Activated CD8-positive, alpha-beta T cell treated with anti-CD3 and anti-CD28 coated beads for 36 hours (primary cell): ENCODE measurements around the gene PDCD11. TPM values are rescaled to one million over a fixed set of nuclear protein-coding genes. Genes with fewer than 3 reads are reported as not detected.

ENCODE experiments used
- ATAC-seq: fragments of 200-7000 bp; cut with Tn5 transposase; one replicate; pipeline ENCODE4 v1.10.0; 2021; ENCODE audit warnings: mild to moderate bottlenecking, moderate library complexity
- CTCF ChIA-PET: fragments of 350-600 bp; sonication (Branson Sonifier 250); formaldehyde crosslinking; loops from one replicate; lab custom pipeline; 2021; ENCODE audit warnings: antibody characterized with exemption; lab: Charles Lee
- POLR2A ChIA-PET: fragments of 350-600 bp; sonication (Branson Sonifier 250); formaldehyde crosslinking; loops from one replicate; lab custom pipeline; 2021; ENCODE audit warnings: antibody characterized with exemption; lab: Charles Lee
- DNase-seq: peaks from one replicate; pipeline ENCODE4 v3.0.0-alpha.2; 2020
- H3K27ac Mint-ChIP-seq: one replicate; pipeline ENCODE4 v1.8.0; 2021; ENCODE audit warnings: mild to moderate bottlenecking, mixed read lengths
- H3K27me3 Mint-ChIP-seq: one replicate; pipeline ENCODE4 v1.8.0; 2021; ENCODE audit warnings: mixed read lengths
- H3K36me3 Mint-ChIP-seq: one replicate; pipeline ENCODE4 v1.8.0; 2021; ENCODE audit warnings: low read depth, mixed read lengths
- H3K4me1 Mint-ChIP-seq: one replicate; pipeline ENCODE4 v1.8.0; 2021; ENCODE audit warnings: low read depth, mixed read lengths
- H3K4me3 Mint-ChIP-seq: one replicate; pipeline ENCODE4 v1.8.0; 2021; ENCODE audit warnings: mild to moderate bottlenecking, moderate library complexity, mixed read lengths
- H3K9me3 Mint-ChIP-seq: one replicate; pipeline ENCODE4 v1.8.0; 2021; ENCODE audit warnings: mixed read lengths
- intact Hi-C: fragments of 100-400 bp; cut with micrococcal nuclease; formaldehyde crosslinking; loops from one replicate; pipeline ENCODE4 v1.10.0; 2022
- microRNA-seq: library from miRNA; unstranded; fragments of <30 nt; microRNA quantifications from one replicate; pipeline ENCODE4 v1.2.0, GENCODE V29; 2022; ENCODE audit warnings: borderline microRNAs expressed, borderline replicate concordance
- total RNA-seq, 2 experiments: library from RNA; stranded (reverse); gene quantifications; one replicate each; pipeline ENCODE4 v1.2.3, GENCODE V29; 2021
- TF ChIP-seq, protein P1 (sequence below): fragments of 200-600 bp; IDR thresholded peaks from one replicate; pipeline ENCODE4 v1.8.0; 2022; ENCODE audit warnings: antibody characterized with exemption, mild to moderate bottlenecking

The PDCD11 gene
- total RNA-seq, 2 experiments from 2014 or later, result 63.7 to 68.8 TPM

DNA sequence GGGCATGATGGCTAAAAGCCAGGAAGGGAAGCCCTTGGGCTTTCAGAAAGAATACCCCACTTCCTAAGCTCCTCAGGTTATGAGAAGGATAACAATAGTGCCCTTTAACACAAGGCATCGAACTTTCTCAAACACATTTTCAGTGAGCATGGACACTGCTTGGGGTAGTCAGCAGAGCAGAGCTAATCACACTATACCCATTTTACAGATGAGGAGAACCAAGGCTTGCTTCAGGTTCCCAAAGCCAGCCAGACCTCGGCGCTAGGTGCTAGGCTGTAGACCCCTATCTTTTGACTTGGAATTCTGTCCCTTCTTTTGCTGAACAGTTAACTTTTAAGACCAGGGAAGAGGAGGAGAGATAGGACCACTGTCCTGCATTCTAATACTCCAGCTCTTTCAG lies 98.9 kb downstream of the PDCD11 start:
- H3K27me3 Mint-ChIP-seq, result peaks cover 50% of the 10 kb centered on the region
- CTCF ChIA-PET, result interaction anchor here (1.0 to 4.0 kb wide), 3 partner anchors 10 to 69 kb away, joined by 3 to 22 read pairs (median 3); no protein-coding TSS in a partner anchor
- DNase-seq (no peak), ATAC-seq (no peak)
- H3K36me3 Mint-ChIP-seq, result no peaks in the 10 kb centered on the region
- intact Hi-C loops, result no loop called here
- TF ChIP-seq, protein P1, sequence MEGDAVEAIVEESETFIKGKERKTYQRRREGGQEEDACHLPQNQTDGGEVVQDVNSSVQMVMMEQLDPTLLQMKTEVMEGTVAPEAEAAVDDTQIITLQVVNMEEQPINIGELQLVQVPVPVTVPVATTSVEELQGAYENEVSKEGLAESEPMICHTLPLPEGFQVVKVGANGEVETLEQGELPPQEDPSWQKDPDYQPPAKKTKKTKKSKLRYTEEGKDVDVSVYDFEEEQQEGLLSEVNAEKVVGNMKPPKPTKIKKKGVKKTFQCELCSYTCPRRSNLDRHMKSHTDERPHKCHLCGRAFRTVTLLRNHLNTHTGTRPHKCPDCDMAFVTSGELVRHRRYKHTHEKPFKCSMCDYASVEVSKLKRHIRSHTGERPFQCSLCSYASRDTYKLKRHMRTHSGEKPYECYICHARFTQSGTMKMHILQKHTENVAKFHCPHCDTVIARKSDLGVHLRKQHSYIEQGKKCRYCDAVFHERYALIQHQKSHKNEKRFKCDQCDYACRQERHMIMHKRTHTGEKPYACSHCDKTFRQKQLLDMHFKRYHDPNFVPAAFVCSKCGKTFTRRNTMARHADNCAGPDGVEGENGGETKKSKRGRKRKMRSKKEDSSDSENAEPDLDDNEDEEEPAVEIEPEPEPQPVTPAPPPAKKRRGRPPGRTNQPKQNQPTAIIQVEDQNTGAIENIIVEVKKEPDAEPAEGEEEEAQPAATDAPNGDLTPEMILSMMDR, result no peak
- no peak overlapping the region for H3K27ac Mint-ChIP-seq
- no peaks in the 10 kb centered on the region for H3K9me3 Mint-ChIP-seq
- POLR2A ChIA-PET, result no interaction called here
- H3K4me3 Mint-ChIP-seq, result no peak overlapping the region
- H3K4me1 Mint-ChIP-seq, result peaks cover 25% of the 10 kb centered on the region

Small RNA genes within 50 kb of the gene (microRNA-seq; reads per million reads assigned to microRNA genes)
- gene MIR1307, result 2,374 reads per million, percentile 93 among the genes with 10 or more reads in this experiment

Other genes with a start within 250 kb of the PDCD11 start
- 10 to 100 TPM; 39.1 to 43.0 TPM for gene NT5C2, start 203.4 kb upstream of the PDCD11 start, total RNA-seq
- gene RPEL1, start 150.7 kb upstream of the PDCD11 start, total RNA-seq, result not detected
- gene INA, start 119.5 kb upstream of the PDCD11 start, total RNA-seq, result under 1 TPM; 0.25 to 0.27 TPM
- 10 to 100 TPM; 13.3 to 14.5 TPM for gene PCGF6, start 45.5 kb upstream of the PDCD11 start, total RNA-seq
- 10 to 100 TPM; 11.1 to 13.0 TPM for gene TAF5, start 28.6 kb upstream of the PDCD11 start, total RNA-seq
- gene ATP5MK, start 151 bp upstream of the PDCD11 start, total RNA-seq, result 100 to 1,000 TPM; 404 to 425 TPM
- 1 to 10 TPM; 7.6 to 9.5 TPM for gene CALHM2, start 55.7 kb downstream of the PDCD11 start, total RNA-seq
- gene CALHM1, start 62.3 kb downstream of the PDCD11 start, total RNA-seq, result not detected
- not detected for gene CALHM3, start 82.6 kb downstream of the PDCD11 start, total RNA-seq
- gene NEURL1, start 97.1 kb downstream of the PDCD11 start, total RNA-seq, result 1 to 10 TPM; 1.7 to 1.9 TPM